Testis (tissue), 2 donors: ENCODE results near the gene PSEN1.

Source experiments
- POLR2A ChIP-seq: fragments of 450-650 bp; IDR thresholded peaks from one replicate; pipeline ENCODE4 v1.6.1; 2017; ENCODE audit warnings: antibody characterized with exemption, mild to moderate bottlenecking, moderate library complexity
- TF ChIP-seq, protein P1 (sequence below), 3 experiments: fragments of 450-650 bp in 2 of 3; fragments of 200-600 bp in 1 of 3; sonication (generic) in 1 of 3; IDR thresholded peaks; one replicate each; pipeline ENCODE4 v1.5.1; 2016 to 2019; ENCODE audit warnings: antibody characterized with exemption in 3 of 3, mild to moderate bottlenecking in 2 of 3, moderate library complexity in 1 of 3

- TF ChIP-seq, protein P1, sequence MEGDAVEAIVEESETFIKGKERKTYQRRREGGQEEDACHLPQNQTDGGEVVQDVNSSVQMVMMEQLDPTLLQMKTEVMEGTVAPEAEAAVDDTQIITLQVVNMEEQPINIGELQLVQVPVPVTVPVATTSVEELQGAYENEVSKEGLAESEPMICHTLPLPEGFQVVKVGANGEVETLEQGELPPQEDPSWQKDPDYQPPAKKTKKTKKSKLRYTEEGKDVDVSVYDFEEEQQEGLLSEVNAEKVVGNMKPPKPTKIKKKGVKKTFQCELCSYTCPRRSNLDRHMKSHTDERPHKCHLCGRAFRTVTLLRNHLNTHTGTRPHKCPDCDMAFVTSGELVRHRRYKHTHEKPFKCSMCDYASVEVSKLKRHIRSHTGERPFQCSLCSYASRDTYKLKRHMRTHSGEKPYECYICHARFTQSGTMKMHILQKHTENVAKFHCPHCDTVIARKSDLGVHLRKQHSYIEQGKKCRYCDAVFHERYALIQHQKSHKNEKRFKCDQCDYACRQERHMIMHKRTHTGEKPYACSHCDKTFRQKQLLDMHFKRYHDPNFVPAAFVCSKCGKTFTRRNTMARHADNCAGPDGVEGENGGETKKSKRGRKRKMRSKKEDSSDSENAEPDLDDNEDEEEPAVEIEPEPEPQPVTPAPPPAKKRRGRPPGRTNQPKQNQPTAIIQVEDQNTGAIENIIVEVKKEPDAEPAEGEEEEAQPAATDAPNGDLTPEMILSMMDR (IDR thresholded peaks at IDR 0.05) = no peak
- no peak for TF ChIP-seq POLR2A
These were observed 97.3 kb downstream of the PSEN1 start for GRCh38 chr14:73233564-73233963.
